ENCODE results near the gene SUPT3H. TPM values are rescaled to one million over a fixed set of nuclear protein-coding genes. Genes with fewer than 3 reads are reported as not detected.

Gene SUPT3H
- total RNA-seq, 1 experiment from 2014 or later, result 10.3 TPM

- BruUV-seq (replicated peaks), result no TSS peak
- Mint-ChIP-seq H3K27ac (ENCODE audit: unreplicated experiment) (no peak overlapping the region), H3K9me3 (ENCODE audit: low read depth, unreplicated experiment) (no peaks in the 10 kb centered on the region), H3K4me3 (ENCODE audit: low read depth, unreplicated experiment) (no peak overlapping the region), H3K27me3 (ENCODE audit: unreplicated experiment) (no peaks in the 10 kb centered on the region), H3K4me1 (ENCODE audit: low read depth, unreplicated experiment) (no peaks in the 10 kb centered on the region), H3K36me3 (ENCODE audit: insufficient read depth, unreplicated experiment) (no peaks in the 10 kb centered on the region)
- CTCF ChIA-PET, result no interaction called here
- intact Hi-C loops (cut with micrococcal nuclease; ENCODE audit: unreplicated experiment), result no loop called here
- no peak for DNase-seq
- no peak for TF ChIP-seq CTCF (IDR thresholded peaks at IDR 0.05; ENCODE audit: unreplicated experiment)
Measured at GRCh38 chr6:44825273-44825672, 552.5 kb downstream of the SUPT3H start.

- no peak overlapping the region for H3K27ac Mint-ChIP-seq (ENCODE audit: unreplicated experiment)
Measured at GRCh38 chr6:44824567-44824966, 553.2 kb downstream of the SUPT3H start.

GRCh38 chr6:44820759-44821158 is 557.0 kb downstream of the SUPT3H start:
- Mint-ChIP-seq H3K9me3 (ENCODE audit: low read depth, unreplicated experiment) (no peaks in the 10 kb centered on the region), H3K36me3 (ENCODE audit: insufficient read depth, unreplicated experiment) (no peaks in the 10 kb centered on the region), H3K27ac (ENCODE audit: unreplicated experiment) (no peak overlapping the region), H3K4me1 (ENCODE audit: low read depth, unreplicated experiment) (no peaks in the 10 kb centered on the region), H3K4me3 (ENCODE audit: low read depth, unreplicated experiment) (no peak overlapping the region), H3K27me3 (ENCODE audit: unreplicated experiment) (no peaks in the 10 kb centered on the region)
- no peak for DNase-seq
- intact Hi-C loops (cut with micrococcal nuclease; ENCODE audit: unreplicated experiment), result no loop called here
- TF ChIP-seq CTCF (IDR thresholded peaks at IDR 0.05; ENCODE audit: unreplicated experiment), result no peak
- CTCF ChIA-PET, result no interaction called here
- BruUV-seq (replicated peaks), result no TSS peak

More at GRCh38 chr6:44824567-44824966, 553.2 kb downstream of the SUPT3H start:
- no peaks in the 10 kb centered on the region for H3K36me3 Mint-ChIP-seq (ENCODE audit: insufficient read depth, unreplicated experiment)
- intact Hi-C loops (cut with micrococcal nuclease; ENCODE audit: unreplicated experiment), result no loop called here
- no peak for DNase-seq
- no peak for TF ChIP-seq CTCF (IDR thresholded peaks at IDR 0.05; ENCODE audit: unreplicated experiment)
- no peaks in the 10 kb centered on the region for H3K4me1 Mint-ChIP-seq (ENCODE audit: low read depth, unreplicated experiment)
- CTCF ChIA-PET, result no interaction called here
- no peaks in the 10 kb centered on the region for H3K9me3 Mint-ChIP-seq (ENCODE audit: low read depth, unreplicated experiment)
- no peak overlapping the region for H3K4me3 Mint-ChIP-seq (ENCODE audit: low read depth, unreplicated experiment)
- no TSS peak for BruUV-seq (replicated peaks)
- no peaks in the 10 kb centered on the region for H3K27me3 Mint-ChIP-seq (ENCODE audit: unreplicated experiment)

GRCh38 chr6:44820321-44820720 is 557.4 kb downstream of the SUPT3H start:
- H3K4me3 Mint-ChIP-seq (ENCODE audit: low read depth, unreplicated experiment), result no peak overlapping the region
- H3K9me3 Mint-ChIP-seq (ENCODE audit: low read depth, unreplicated experiment), result no peaks in the 10 kb centered on the region
- no TSS peak for BruUV-seq (replicated peaks)
- no peaks in the 10 kb centered on the region for H3K36me3 Mint-ChIP-seq (ENCODE audit: insufficient read depth, unreplicated experiment)
- DNase-seq, result no peak
- H3K27me3 Mint-ChIP-seq (ENCODE audit: unreplicated experiment), result no peaks in the 10 kb centered on the region
- no peaks in the 10 kb centered on the region for H3K4me1 Mint-ChIP-seq (ENCODE audit: low read depth, unreplicated experiment)
- no peak overlapping the region for H3K27ac Mint-ChIP-seq (ENCODE audit: unreplicated experiment)
- intact Hi-C loops (cut with micrococcal nuclease; ENCODE audit: unreplicated experiment), result no loop called here
- TF ChIP-seq CTCF (IDR thresholded peaks at IDR 0.05; ENCODE audit: unreplicated experiment), result no peak
- CTCF ChIA-PET, result no interaction called here

GRCh38 chr6:44811456-44811855 is 566.3 kb downstream of the SUPT3H start:
- no TSS peak for BruUV-seq (replicated peaks)
- no peak overlapping the region for H3K27ac Mint-ChIP-seq (ENCODE audit: unreplicated experiment)
- intact Hi-C loops (cut with micrococcal nuclease; ENCODE audit: unreplicated experiment), result no loop called here
- H3K27me3 Mint-ChIP-seq (ENCODE audit: unreplicated experiment), result no peaks in the 10 kb centered on the region
- H3K4me1 Mint-ChIP-seq (ENCODE audit: low read depth, unreplicated experiment), result no peaks in the 10 kb centered on the region
- TF ChIP-seq CTCF (IDR thresholded peaks at IDR 0.05; ENCODE audit: unreplicated experiment), result no peak
- CTCF ChIA-PET, result no interaction called here
- H3K36me3 Mint-ChIP-seq (ENCODE audit: insufficient read depth, unreplicated experiment), result no peaks in the 10 kb centered on the region
- H3K4me3 Mint-ChIP-seq (ENCODE audit: low read depth, unreplicated experiment), result no peak overlapping the region
- DNase-seq, result no peak
- H3K9me3 Mint-ChIP-seq (ENCODE audit: low read depth, unreplicated experiment), result no peaks in the 10 kb centered on the region

Measured in Calu3 (cell line).